Mammary epithelial cell (primary cell): ENCODE measurements around the gene PLPPR3.

Experiments used
- EZH2 ChIP-seq: IDR thresholded peaks from 2 replicates; pipeline ENCODE4 v1.6.1; 2012; ENCODE audit warnings: low read length, inconsistent platforms, borderline replicate concordance
- TF ChIP-seq, protein P1 (sequence below), 2 donors: IDR thresholded peaks in 1 of 2; conservative IDR thresholded peaks in 1 of 2; 2 replicates each; pipeline ENCODE4 v1.5.1; 2011 to 2012; ENCODE audit warnings: inconsistent platforms in 2 of 2, low read length in 2 of 2, mild to moderate bottlenecking in 2 of 2, control low read depth in 1 of 2, low read depth in 1 of 2; ENCODE audit not compliant: insufficient read depth in 1 of 2; ENCODE audit errors: extremely low read depth in 1 of 2

DNA sequence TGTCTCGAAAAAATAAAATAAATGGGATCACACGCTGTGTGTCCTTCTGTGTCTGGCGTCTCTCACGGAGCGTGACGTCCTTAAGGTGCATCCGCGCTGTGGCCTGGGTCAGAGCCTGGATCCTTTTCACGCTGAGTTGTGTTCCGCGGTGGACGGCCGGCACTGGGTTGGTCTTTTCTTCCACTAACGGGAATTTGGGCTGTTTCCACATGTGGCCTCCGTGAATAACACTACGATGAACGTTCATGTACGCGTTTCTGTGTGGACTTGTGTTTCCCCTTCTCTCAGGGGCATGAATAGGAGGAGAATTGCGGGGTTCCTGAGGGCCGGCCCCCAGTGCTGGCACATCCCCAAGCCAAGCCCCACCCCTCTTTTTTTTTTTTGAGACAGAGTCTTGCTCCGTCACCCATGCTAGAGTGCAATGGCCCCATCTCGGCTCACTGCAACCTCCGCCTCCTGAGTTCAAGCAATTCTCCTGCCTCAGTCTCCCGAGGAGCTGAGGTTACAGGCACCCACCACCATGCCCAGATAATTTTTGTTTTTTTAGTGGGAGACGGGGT lies 30.7 kb downstream of the PLPPR3 start:
- TF ChIP-seq, protein P1, sequence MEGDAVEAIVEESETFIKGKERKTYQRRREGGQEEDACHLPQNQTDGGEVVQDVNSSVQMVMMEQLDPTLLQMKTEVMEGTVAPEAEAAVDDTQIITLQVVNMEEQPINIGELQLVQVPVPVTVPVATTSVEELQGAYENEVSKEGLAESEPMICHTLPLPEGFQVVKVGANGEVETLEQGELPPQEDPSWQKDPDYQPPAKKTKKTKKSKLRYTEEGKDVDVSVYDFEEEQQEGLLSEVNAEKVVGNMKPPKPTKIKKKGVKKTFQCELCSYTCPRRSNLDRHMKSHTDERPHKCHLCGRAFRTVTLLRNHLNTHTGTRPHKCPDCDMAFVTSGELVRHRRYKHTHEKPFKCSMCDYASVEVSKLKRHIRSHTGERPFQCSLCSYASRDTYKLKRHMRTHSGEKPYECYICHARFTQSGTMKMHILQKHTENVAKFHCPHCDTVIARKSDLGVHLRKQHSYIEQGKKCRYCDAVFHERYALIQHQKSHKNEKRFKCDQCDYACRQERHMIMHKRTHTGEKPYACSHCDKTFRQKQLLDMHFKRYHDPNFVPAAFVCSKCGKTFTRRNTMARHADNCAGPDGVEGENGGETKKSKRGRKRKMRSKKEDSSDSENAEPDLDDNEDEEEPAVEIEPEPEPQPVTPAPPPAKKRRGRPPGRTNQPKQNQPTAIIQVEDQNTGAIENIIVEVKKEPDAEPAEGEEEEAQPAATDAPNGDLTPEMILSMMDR (conservative IDR thresholded peaks at IDR 0.05 in 1 of 2, IDR thresholded peaks at IDR 0.05 in 1 of 2; ENCODE audit: extremely low read depth in 1 of 2, insufficient read depth in 1 of 2, low read depth in 1 of 2, low read length in 2 of 2): no peak
- no peak for TF ChIP-seq EZH2
